Chondrocyte (in vitro differentiated cells): ENCODE data around the gene ARHGAP29. TPM values are rescaled to one million over a fixed set of nuclear protein-coding genes. Genes with fewer than 3 reads are reported as not detected.
A peak's percentile ranks its signal among the peaks of the same experiment; 100 is the strongest.

ENCODE experiments used
- DNase-seq: peaks from one replicate; pipeline ENCODE4 v3.0.0; 2021; ENCODE audit warnings: mixed read lengths, low spot score
- H3K27ac Mint-ChIP-seq: one replicate; pipeline ENCODE4 v1.8.0; 2021; ENCODE audit warnings: mild to moderate bottlenecking, moderate library complexity, mixed read lengths; ENCODE audit not compliant: unreplicated experiment
- H3K27me3 Mint-ChIP-seq: 2 replicates; pipeline ENCODE4 v1.8.0; 2021; ENCODE audit warnings: low read depth, mixed read lengths
- H3K36me3 Mint-ChIP-seq: 2 replicates; pipeline ENCODE4 v1.8.0; 2021; ENCODE audit warnings: low read depth, mixed read lengths
- H3K4me1 Mint-ChIP-seq: 2 replicates; pipeline ENCODE4 v1.8.0; 2021; ENCODE audit warnings: low read depth, mild to moderate bottlenecking, mixed read lengths
- H3K4me3 Mint-ChIP-seq: one replicate; pipeline ENCODE4 v1.8.0; 2021; ENCODE audit warnings: mild to moderate bottlenecking, moderate library complexity, mixed read lengths; ENCODE audit not compliant: unreplicated experiment
- H3K9me3 Mint-ChIP-seq: 2 replicates; pipeline ENCODE4 v1.8.0; 2021; ENCODE audit warnings: low read depth, mixed read lengths
- CTCF ChIP-seq: fragments of 200-600 bp; sonication (generic); IDR thresholded peaks from 2 replicates; pipeline ENCODE4 v1.5.0; 2021; ENCODE audit warnings: antibody characterized with exemption, mild to moderate bottlenecking, moderate library complexity
- total RNA-seq: library from RNA; stranded (reverse); gene quantifications from 3 replicates; pipeline ENCODE4 v1.2.1, GENCODE V29; 2021

The ARHGAP29 gene
- total RNA-seq, 1 donor from 2014 or later = 44.7 TPM

- Mint-ChIP-seq H3K36me3 (no peaks in the 10 kb centered on the region), H3K4me1 (peaks cover 55% of the 10 kb centered on the region), H3K9me3 (no peaks in the 10 kb centered on the region), H3K27me3 (no peaks in the 10 kb centered on the region), H3K4me3 (peak overlapping the region; percentile 97), H3K27ac (peak overlapping the region; percentile 92)
- no peak for DNase-seq
- TF ChIP-seq CTCF = no peak
Observed at GRCh38 chr1:94235189-94236012, 2.0 kb downstream of the ARHGAP29 start.

GRCh38 chr1:94234615-94235014 lies 2.8 kb downstream of the ARHGAP29 start:
- Mint-ChIP-seq H3K36me3 (no peaks in the 10 kb centered on the region), H3K4me1 (peaks cover 55% of the 10 kb centered on the region), H3K4me3 (peak overlapping the region; percentile 97), H3K27ac (no peak overlapping the region), H3K9me3 (no peaks in the 10 kb centered on the region), H3K27me3 (no peaks in the 10 kb centered on the region)
- no peak for TF ChIP-seq CTCF
- DNase-seq = no peak

GRCh38 chr1:94231746-94232145 lies 5.6 kb downstream of the ARHGAP29 start:
- H3K27ac Mint-ChIP-seq = no peak overlapping the region
- H3K27me3 Mint-ChIP-seq = no peaks in the 10 kb centered on the region

GRCh38 chr1:94230920-94231319 lies 6.5 kb downstream of the ARHGAP29 start:
- DNase-seq = no peak
- no peak overlapping the region for H3K4me3 Mint-ChIP-seq
- H3K4me1 Mint-ChIP-seq = peaks cover 68% of the 10 kb centered on the region
- H3K9me3 Mint-ChIP-seq = no peaks in the 10 kb centered on the region
- TF ChIP-seq CTCF = no peak
- no peaks in the 10 kb centered on the region for H3K27me3 Mint-ChIP-seq
- H3K36me3 Mint-ChIP-seq = no peaks in the 10 kb centered on the region
- H3K27ac Mint-ChIP-seq = peak overlapping the region; percentile 10

More at GRCh38 chr1:94231746-94232145, 5.6 kb downstream of the ARHGAP29 start:
- Mint-ChIP-seq H3K9me3 (no peaks in the 10 kb centered on the region), H3K4me1 (peaks cover 66% of the 10 kb centered on the region), H3K4me3 (no peak overlapping the region), H3K36me3 (no peaks in the 10 kb centered on the region)
- DNase-seq = no peak
- no peak for TF ChIP-seq CTCF

GRCh38 chr1:94228640-94229375 lies 8.6 kb downstream of the ARHGAP29 start:
- Mint-ChIP-seq H3K4me1 (peaks cover 56% of the 10 kb centered on the region), H3K9me3 (no peaks in the 10 kb centered on the region), H3K36me3 (no peaks in the 10 kb centered on the region), H3K4me3 (no peak overlapping the region), H3K27ac (no peak overlapping the region), H3K27me3 (no peaks in the 10 kb centered on the region)
- TF ChIP-seq CTCF = no peak
- no peak for DNase-seq
